T47D (cell line): ENCODE data around the gene PLEKHH2.
A peak's percentile ranks its signal among the peaks of the same experiment; 100 is the strongest.

Source experiments
- DNase-seq, 2 experiments: peaks; one replicate each; pipeline versions ENCODE4 v3.0.0 to v3.0.0-alpha.2; 2011 to 2012; ENCODE audit warnings: low read depth in 1 of 2, low spot score in 1 of 2
- JUND ChIP-seq: IDR thresholded peaks from 2 replicates; pipeline ENCODE4 v1.6.1; 2012; ENCODE audit warnings: low read depth
- in situ Hi-C: cut with HindIII; loops from 2 replicates; pipeline ENCODE4 v1.10.0; 2016; ENCODE audit warnings: low sequenced_read_pairs, low pct_unique_long_range_greater_than_20kb

The PLEKHH2 gene

DNA sequence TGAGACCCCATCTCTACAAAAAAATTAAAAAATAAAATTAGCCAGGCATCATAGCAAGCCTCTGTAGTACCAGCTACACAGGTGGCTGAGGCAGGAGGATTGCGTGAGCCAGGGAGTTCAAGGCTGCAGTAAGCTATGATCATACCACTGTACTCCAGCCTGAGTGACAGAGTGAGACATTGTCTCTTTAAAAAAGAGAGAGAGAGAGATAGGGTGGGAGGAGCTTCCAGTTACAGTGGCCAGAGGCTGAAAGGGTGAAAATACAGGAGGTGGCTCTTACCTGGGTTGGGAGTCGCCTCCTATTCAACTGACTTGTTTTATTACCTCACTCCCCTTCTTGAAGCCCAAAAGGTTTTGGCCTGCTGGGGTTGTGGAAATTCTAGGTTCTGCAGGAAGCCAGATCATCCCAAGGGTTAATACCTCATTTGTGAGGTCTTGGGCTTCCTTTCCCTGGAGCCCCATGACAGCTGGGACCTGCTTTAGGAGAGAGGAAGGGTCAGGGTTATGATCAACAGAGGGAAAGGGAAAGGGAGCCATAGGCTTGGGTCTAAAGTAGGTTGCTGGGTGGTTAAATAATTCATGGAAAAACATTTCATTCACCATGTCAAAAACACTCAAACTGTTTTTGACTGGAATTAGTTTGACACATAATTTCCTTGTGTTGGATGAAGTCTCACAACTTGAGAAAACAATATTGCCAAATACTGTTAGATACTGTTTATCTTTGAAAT lies 154.1 kb downstream of the PLEKHH2 start:
- in situ Hi-C loops = no loop called here
- peak in 1 of 2 experiments; percentile 0 for DNase-seq
- no peak for TF ChIP-seq JUND

DNA sequence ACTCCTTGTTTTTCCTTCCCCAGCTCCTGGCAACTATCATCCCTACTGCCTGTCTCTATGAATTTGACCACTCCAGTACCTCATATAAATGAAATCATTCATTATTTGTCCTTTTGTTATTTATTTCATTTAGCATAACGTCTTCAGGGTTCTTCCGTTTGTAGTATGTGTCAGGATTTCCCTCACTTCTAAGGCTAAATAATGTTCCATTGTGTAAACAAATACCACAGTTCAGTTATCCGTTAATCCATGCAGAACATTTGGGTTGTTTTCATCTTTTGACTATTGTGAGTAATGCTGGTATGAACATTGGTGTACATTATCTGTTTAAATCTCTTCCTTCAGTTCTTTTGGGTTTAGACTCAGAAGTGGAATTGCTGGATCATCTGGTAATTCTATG lies 155.6 kb downstream of the PLEKHH2 start:
- DNase-seq = no peak
- in situ Hi-C loops = no loop called here
- TF ChIP-seq JUND = no peak

DNA sequence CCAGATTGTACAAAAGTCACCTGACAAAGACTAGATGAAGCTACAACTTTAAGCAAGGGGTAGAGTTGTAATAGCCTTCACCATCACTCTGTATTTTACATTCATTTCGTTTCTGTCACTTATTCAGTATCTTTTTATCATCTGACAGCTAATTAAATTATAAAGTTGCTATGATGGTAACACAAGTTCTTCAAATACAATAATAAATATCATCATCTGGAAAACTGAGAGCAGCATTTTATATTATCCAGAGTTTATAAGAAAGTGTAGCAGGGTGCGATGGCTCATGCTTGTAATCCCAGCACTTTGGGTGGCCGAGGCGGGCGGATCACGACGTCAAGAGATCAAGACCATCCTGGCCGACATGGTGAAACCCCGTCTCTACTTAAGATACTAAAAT lies 157.9 kb downstream of the PLEKHH2 start:
- no peak for TF ChIP-seq JUND
- DNase-seq = no peak
- in situ Hi-C loops = no loop called here

DNA sequence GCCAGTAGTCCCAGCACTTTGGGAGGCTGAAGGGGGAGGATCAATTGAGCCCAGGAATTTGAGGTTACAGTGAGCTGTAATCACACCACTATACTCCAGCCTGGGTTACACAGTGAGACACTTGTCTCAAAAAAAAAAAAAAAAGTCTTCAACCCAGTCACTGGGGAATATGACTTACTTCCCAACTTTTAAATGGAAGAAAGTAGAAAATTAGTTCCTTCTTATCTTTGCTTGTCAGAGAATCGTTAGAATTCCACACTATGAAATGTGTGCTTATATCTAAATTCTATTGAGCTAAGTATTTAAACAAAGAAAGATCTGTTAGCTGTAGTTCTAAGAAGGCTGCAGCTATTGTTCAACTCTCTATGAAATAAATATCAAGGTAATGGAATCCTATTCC lies 159.1 kb downstream of the PLEKHH2 start:
- in situ Hi-C loops = no loop called here
- no peak for DNase-seq
- TF ChIP-seq JUND = no peak

DNA sequence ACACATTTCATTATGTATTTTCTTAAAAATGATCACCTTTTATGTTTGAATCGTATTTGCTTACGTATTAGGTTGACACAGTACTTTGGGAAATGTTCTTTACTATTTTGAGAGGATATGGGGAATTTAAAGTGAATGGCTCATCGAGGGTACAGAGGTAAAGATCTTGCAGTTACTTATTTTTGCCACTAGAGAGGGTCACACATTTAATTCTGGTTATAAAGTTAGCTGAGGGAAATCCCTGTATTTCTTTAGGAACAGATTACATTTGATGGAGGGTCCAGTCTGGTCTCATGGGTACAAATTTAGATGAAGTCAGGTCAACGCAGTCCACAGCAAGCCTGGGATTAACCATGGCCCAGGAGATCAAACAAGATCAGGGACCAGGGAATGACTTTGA lies 161.2 kb downstream of the PLEKHH2 start:
- in situ Hi-C loops = no loop called here
- no peak for TF ChIP-seq JUND
- DNase-seq = peak in 1 of 2 experiments; percentile 3

DNA sequence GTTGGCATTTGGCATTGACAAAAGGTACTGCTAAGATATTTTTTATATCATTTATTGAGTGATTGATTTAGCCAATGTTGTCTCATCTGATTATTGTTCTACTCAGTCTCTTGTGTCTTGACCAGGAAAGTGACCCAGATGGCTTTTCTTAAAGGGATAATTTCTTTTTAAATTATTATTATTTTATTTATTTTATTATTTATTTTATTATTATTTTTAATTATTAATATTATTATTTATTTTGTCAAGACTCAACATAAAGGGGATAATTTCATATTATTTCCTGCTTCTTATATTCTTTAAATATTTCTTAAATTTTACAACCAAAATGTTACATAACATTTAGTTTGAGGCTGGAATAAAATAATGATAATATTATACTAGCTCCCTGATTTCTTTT lies 163.8 kb downstream of the PLEKHH2 start:
- no peak for DNase-seq
- in situ Hi-C loops = no loop called here
- TF ChIP-seq JUND = no peak

DNA sequence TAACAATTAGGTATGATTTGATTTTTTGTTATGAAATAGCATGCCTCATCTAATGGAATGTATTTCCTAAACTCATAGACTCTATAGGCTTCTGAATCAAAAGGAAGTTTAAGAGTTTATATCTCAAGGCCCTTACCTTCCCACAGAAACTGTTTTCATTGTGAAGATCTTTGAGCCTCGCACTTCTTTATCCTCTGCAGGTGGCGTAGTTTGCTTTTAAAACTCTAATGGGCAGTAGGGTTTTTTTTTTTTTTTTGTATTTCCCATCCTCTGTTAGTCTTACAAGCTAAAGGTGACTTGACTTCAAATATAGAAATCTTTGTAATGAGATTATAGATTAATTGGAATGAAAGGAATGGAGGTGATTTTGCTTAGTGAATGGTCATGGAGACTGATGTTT lies 165.1 kb downstream of the PLEKHH2 start:
- in situ Hi-C loops = no loop called here
- TF ChIP-seq JUND = no peak
- no peak for DNase-seq

DNA sequence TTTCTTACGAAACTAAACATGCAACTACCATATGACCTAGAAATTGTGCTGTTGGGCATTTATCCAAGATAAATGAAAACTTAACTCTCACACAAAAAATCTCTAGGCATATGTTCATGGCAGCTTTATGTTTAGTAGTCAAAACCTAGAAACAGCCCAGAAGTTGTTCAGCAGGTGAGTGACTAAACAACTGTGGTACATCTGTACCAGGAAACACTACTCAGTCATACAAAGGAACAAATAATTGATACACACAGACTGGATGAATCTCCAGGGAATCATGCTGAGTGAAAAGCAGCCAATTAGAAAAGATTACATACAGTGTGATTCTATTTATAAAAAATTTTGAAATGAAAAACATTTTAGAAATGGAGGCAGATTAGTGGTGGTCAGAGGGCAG lies 166.1 kb downstream of the PLEKHH2 start:
- in situ Hi-C loops = no loop called here
- no peak for DNase-seq
- no peak for TF ChIP-seq JUND

DNA sequence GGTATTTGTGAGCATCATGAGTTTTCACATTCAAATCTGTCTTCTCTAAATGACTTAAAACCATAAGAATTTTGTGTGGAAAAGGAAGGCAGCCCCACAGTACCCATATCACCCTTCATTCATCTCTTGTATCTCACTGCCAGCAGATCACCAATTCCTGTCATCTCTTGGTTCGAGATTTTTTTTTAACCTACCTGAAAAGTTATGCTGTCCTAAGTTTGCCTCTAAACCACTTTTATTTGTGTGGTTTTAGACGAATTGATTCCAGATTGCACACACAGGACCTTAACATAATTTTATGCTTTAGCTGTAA lies 169.6 kb downstream of the PLEKHH2 start:
- DNase-seq = no peak
- in situ Hi-C loops = no loop called here
- TF ChIP-seq JUND = no peak

DNA sequence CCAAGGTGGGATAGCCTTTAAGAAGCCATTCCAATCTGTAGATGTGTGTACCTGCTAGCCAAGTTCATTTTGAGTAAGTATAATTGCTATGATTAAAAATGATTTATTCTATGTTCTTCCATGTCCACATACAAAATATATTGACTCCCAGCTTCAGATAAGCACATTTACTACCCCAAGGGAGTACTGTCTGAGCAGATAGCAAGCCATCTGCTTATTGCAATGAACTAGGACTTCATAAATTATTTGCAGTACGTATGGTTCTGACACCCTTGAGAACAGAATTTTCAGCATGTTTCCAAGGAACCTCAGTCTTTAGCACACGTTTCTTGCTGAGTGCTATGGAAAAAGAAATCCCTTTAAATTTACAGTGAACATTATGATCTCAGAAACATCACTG lies 173.4 kb downstream of the PLEKHH2 start:
- TF ChIP-seq JUND = no peak
- in situ Hi-C loops = no loop called here
- DNase-seq = no peak

DNA sequence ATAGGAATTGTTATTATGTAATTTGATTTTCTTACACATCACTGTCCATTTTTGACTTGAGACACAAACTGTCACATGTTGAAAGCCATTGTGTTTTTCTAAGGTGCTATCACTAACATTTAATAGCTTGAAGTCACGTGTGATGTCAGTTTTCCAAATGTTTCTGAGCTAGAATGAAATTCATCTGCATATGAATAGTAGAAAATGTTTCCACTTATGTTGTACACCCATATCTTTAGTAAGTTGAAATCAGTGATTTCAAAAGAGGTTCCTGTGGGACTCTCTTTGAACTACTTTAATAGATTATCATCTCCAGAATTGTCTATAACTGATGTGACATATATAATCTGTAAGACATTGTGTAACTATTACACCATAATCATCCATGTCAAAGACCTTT lies 173.8 kb downstream of the PLEKHH2 start:
- no peak for DNase-seq
- in situ Hi-C loops = no loop called here
- TF ChIP-seq JUND = no peak

DNA sequence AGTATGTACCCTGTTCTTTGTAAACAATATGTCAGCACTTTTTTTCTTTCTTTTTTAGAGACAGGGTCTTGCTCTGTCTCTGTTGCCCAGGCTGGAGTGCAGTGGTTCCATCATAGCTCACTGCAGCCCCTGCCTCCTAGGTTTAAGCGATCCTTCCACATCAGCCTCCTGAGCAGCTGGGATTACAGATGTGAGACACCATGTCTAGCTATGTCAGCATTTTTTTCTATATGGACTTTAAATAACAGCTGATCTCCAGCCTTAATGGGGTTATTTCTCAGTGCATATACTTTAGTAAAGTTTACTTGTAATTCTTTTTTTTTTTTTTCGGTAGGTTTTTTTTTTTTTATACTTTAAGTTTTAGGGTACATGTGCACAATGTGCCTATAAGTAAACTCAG lies 174.9 kb downstream of the PLEKHH2 start:
- in situ Hi-C loops = no loop called here

DNA sequence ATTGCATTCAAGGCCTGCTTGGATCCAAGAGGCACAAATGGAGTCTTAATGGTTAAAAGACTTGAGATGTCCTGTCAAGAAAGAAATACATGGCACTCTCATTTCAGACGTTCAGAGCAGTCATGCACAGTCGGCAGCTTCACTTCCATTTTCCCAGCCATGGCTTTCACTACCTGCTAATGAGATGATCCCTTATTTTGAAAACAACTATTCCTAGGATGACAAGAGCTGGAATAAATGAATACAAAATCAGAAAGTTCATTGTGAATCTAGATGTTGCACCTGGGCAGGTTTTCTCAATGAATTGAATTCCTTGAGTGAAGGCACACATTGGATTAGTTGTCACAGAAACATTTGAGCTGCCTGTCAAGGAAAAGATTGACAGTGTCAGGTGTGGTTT lies 175.9 kb downstream of the PLEKHH2 start:
- TF ChIP-seq JUND = no peak
- no peak for DNase-seq
- in situ Hi-C loops = no loop called here

More for the DNA sequence above, 174.9 kb downstream of the PLEKHH2 start:
- no peak for TF ChIP-seq JUND
- no peak for DNase-seq

DNA sequence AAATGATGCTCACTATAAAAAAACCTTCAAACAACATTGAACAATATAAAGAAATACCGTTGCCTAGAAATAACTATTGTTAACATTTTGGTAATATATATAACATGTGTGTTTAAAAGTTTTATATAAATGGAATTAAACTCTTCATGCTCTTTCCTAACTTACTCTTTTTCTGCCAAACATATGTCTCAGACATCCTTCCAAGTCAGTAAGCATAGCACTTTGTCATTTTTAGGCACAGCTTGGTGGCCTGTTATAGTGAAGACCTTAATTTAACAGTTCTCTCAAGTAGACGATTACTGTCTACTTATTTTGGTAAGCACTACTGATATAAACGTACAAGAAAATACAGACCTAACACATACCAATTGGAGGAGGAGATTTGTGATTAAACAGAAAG lies 177.7 kb downstream of the PLEKHH2 start:
- no peak for DNase-seq
- no peak for TF ChIP-seq JUND
- in situ Hi-C loops = no loop called here
